GM19438 (cell line): ENCODE data around the gene SH2D7.
A peak's percentile ranks its signal among the peaks of the same experiment; 100 is the strongest.

Experiments used
- ATAC-seq: cut with Tn5 transposase; IDR thresholded peaks from one replicate; pipeline ENCODE4 v1.9.1; 2021; ENCODE audit warnings: low read depth; ENCODE audit not compliant: unreplicated experiment

The SH2D7 gene

GRCh38 chr15:78059110-78059839, 33.1 kb upstream of the SH2D7 start:
- no peak for ATAC-seq

GRCh38 chr15:78060232-78060631, 32.1 kb upstream of the SH2D7 start:
- ATAC-seq = no peak

GRCh38 chr15:78061963-78062427, 30.4 kb upstream of the SH2D7 start:
- no peak for ATAC-seq

GRCh38 chr15:78063217-78063616, 29.1 kb upstream of the SH2D7 start:
- ATAC-seq = no peak

GRCh38 chr15:78063970-78064385, 28.4 kb upstream of the SH2D7 start:
- no peak for ATAC-seq

GRCh38 chr15:78064544-78064943, 27.8 kb upstream of the SH2D7 start:
- ATAC-seq = no peak

GRCh38 chr15:78065284-78065872, 27.0 kb upstream of the SH2D7 start:
- ATAC-seq = no peak

GRCh38 chr15:78065973-78066946, 26.1 kb upstream of the SH2D7 start:
- ATAC-seq = peak; percentile 50

GRCh38 chr15:78067328-78068228, 24.8 kb upstream of the SH2D7 start:
- ATAC-seq = no peak

- peak; percentile 14 for ATAC-seq
These were observed 23.3 kb upstream of the SH2D7 start for GRCh38 chr15:78069052-78069414.

- ATAC-seq = no peak
These were observed 22.8 kb upstream of the SH2D7 start for GRCh38 chr15:78069462-78070029.

GRCh38 chr15:78070049-78070700, 22.2 kb upstream of the SH2D7 start:
- ATAC-seq = no peak

GRCh38 chr15:78071383-78071782, 21.0 kb upstream of the SH2D7 start:
- ATAC-seq = no peak

GRCh38 chr15:78072080-78072892, 20.1 kb upstream of the SH2D7 start:
- no peak for ATAC-seq

GRCh38 chr15:78073046-78073787, 19.1 kb upstream of the SH2D7 start:
- ATAC-seq = no peak

- ATAC-seq = no peak
These were observed 16.7 kb upstream of the SH2D7 start for GRCh38 chr15:78075490-78076230.
